Uterus (tissue), 4 donors: ENCODE measurements around the gene HOXC6. TPM values are rescaled to one million over a fixed set of nuclear protein-coding genes. Genes with fewer than 3 reads are reported as not detected.

ENCODE experiments used
- DNase-seq, 2 donors: peaks; one replicate each; pipeline ENCODE4 v3.0.0-alpha.2; 2019 to 2020
- H3K27ac ChIP-seq, 2 donors: fragments of 200-600 bp; sonication (generic); 1 replicate in 1 of 2; 2 replicates in 1 of 2; pipeline ENCODE4 v1.5.1; 2016 to 2018
- H3K27me3 ChIP-seq, 2 donors: fragments of 200-600 bp; sonication (generic); one replicate each; pipeline ENCODE4 v1.5.1; 2018 to 2019; ENCODE audit warnings: control low read depth in 1 of 2
- H3K36me3 ChIP-seq, 2 donors: fragments of 200-600 bp; sonication (generic); one replicate each; pipeline ENCODE4 v1.5.1; 2019; ENCODE audit warnings: control low read depth in 1 of 2
- H3K4me1 ChIP-seq, 2 donors: fragments of 200-600 bp; sonication (generic); one replicate each; pipeline ENCODE4 v1.5.1; 2018 to 2019; ENCODE audit warnings: control low read depth in 1 of 2
- H3K4me3 ChIP-seq, 2 donors: fragments of 200-600 bp; sonication (generic); 1 replicate in 1 of 2; 2 replicates in 1 of 2; pipeline ENCODE4 v1.5.1; 2018 to 2019; ENCODE audit warnings: mild to moderate bottlenecking in 1 of 2
- H3K9me3 ChIP-seq, 2 donors: fragments of 200-600 bp; sonication (generic); one replicate each; pipeline ENCODE4 v1.5.1; 2019; ENCODE audit warnings: control low read depth in 1 of 2
- CTCF ChIP-seq, 4 experiments: fragments of 200-600 bp in 2 of 4; fragments of 450-650 bp in 2 of 4; sonication (generic) in 2 of 4; IDR thresholded peaks; one replicate each; pipeline ENCODE4 v1.5.1; 2016 to 2019; ENCODE audit warnings: antibody characterized with exemption in 4 of 4, mild to moderate bottlenecking in 2 of 4, moderate library complexity in 1 of 4
- POLR2A ChIP-seq, 2 donors: fragments of 450-650 bp; IDR thresholded peaks; one replicate each; pipeline ENCODE4 v1.6.1; 2016; ENCODE audit warnings: antibody characterized with exemption in 2 of 2, mild to moderate bottlenecking in 1 of 2, moderate library complexity in 1 of 2
- intact Hi-C: fragments of 100-400 bp; cut with DNase I; formaldehyde crosslinking; loops from one replicate; pipeline ENCODE4 v1.15.1; 2023; ENCODE audit warnings: low total_unique reads
- total RNA-seq, 4 donors: library from RNA; depleted of rRNA in 3 of 4; stranded (reverse); fragments of >200 nt in 3 of 4; gene quantifications; one replicate each; pipeline versions ENCODE4 v1.1.0 to v1.2.4, GENCODE V29; 2014 to 2023
- donor health status: DM: yes; HTN: yes; CAD: no.

HOXC6 gene
- total RNA-seq, 4 donors from 2014 or later: 1.2 to 20.4 (median 2.1) TPM; not detected in 1

DNA sequence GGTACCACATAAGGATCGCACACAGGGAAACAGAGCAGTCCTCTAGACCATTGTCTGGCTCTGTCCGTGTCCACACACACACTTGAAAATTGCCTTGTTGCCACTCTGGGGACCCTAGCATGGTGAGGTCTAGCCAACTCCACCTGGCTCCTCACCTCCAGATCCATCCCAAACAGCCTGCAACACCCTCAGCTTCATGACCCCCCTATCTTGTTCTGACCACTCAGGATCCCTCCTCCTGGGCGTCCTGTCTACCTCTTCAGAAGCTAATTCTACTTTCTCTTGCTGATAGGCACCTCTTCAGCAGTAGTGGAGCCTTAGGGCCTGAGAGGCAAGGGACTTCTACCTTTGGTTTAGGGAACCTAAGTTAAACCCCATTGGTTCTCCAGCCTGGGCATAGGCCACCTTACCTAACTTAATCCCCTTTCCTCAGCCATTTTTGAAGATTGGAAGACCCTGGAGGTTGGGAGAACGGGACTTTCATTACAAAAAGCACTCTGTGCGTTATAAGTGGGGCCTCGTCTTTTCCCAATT is 3.9 kb downstream of the HOXC6 start:
- TF ChIP-seq POLR2A (IDR thresholded peaks at IDR 0.05) (no peak), CTCF (IDR thresholded peaks at IDR 0.05) (no peak)
- H3K27ac ChIP-seq: no peak overlapping the region
- no peaks in the 10 kb centered on the region for H3K9me3 ChIP-seq
- H3K36me3 ChIP-seq: no peaks in the 10 kb centered on the region
- DNase-seq: no peak
- H3K4me3 ChIP-seq: no peak overlapping the region
- intact Hi-C loops: no loop called here
- H3K4me1 ChIP-seq: no peaks in the 10 kb centered on the region
- H3K27me3 ChIP-seq: peaks cover 0 to 8% of the 10 kb centered on the region in 2 donors

GRCh38 chr12:54032627-54033100 is 4.4 kb downstream of the HOXC6 start, which contains the start of gene HOXC5:
TSS of gene HOXC5 (plus strand) at chr12:54033050. CDS start at chr12:54033123, 73 bp downstream.
- no peak within 1 kb of the TSS for H3K27ac ChIP-seq
- TF ChIP-seq CTCF (IDR thresholded peaks at IDR 0.05) (peak; percentile 77 to 98 (median 89)), POLR2A (IDR thresholded peaks at IDR 0.05) (no peak)
- peak; percentile 62 to 83 for DNase-seq
- H3K27me3 ChIP-seq: peaks cover 0 to 3% of the 10 kb centered on the region in 2 donors
- intact Hi-C loops: no loop called here
- no peaks in the 10 kb centered on the region for H3K36me3 ChIP-seq
- peak within 1 kb of the TSS; percentile 4 to 39 for H3K4me3 ChIP-seq
- no peaks in the 10 kb centered on the region for H3K9me3 ChIP-seq
- H3K4me1 ChIP-seq: no peaks in the 10 kb centered on the region

DNA sequence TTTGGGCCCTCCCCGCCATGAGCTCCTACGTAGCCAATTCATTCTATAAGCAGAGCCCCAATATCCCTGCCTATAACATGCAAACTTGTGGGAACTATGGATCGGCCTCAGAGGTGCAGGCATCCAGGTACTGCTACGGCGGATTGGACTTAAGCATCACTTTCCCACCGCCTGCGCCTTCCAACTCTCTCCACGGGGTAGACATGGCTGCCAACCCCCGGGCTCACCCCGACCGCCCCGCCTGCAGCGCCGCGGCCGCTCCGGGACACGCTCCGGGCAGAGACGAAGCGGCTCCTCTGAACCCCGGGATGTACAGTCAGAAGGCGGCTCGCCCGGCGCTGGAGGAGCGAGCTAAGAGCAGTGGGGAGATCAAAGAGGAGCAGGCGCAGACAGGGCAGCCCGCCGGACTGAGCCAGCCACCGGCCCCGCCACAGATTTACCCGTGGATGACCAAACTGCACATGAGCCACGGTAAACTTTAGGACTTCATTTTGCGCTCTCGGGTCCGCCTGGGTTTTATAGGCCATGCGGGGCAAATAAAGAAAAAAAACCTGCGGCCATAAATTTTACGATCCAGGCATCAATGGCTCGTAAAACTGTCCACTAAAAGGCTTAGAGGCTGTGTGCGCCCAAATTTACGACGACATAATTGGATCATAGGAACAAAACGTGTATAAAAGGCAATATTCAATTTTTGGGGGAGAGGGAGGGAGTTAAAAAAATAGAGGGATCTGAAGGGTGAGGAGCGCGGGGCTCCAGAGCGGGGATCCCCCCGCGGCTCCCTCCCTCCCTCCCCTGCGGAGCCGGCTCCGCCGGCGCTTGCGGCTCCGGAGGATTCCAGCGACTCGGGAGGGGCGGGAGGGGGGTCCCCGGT is 5.1 kb downstream of the HOXC6 start:
- Histone ChIP-seq H3K36me3 (no peaks in the 10 kb centered on the region), H3K27ac (no peak overlapping the region), H3K4me3 (peak overlapping the region; percentile 4 to 39), H3K4me1 (no peaks in the 10 kb centered on the region), H3K27me3 (no peaks in the 10 kb centered on the region), H3K9me3 (no peaks in the 10 kb centered on the region)
- no peak for TF ChIP-seq CTCF (IDR thresholded peaks at IDR 0.05)
- no peak for TF ChIP-seq POLR2A (IDR thresholded peaks at IDR 0.05)
- intact Hi-C loops: no loop called here
- peak in 1 of 2 donors; percentile 58 for DNase-seq

DNA sequence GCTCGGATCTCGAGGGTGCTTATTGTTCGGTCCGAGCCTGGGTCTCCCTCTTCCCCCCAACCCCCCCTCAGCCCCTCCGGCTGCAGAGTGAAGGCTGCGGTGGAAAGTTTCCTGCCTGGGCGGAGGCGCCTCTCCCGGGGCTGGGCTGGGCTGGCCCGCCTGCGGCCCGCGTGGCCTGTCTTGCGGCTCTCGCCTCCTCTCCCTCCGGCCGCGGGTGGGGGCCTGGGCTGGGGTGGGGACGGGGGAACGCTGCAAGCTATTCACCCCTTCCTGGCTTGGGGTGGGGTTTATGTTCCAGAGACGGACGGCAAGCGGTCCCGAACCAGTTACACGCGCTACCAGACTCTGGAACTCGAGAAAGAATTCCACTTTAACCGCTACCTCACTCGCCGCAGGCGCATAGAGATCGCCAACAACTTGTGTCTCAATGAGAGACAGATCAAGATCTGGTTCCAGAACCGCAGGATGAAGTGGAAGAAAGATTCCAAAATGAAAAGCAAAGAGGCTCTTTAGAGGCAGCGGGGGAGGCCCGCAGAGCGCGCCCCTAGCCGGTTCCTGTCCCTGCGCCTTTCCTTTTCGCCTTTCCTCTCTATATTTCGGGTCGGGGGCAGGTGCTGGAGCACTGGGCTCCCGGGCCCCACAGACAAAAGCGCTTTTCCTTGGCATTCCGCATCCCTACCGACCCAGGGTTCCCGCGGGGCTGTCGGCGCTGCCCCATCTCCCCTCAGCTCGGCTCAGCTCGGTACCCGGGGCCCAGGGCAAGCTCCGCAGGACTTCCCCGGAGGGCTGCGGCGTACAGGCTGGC is 5.9 kb downstream of the HOXC6 start:
- intact Hi-C loops: loop anchor here (2.0 kb wide), 1 partner anchor 157 kb away; no protein-coding TSS in a partner anchor
- Histone ChIP-seq H3K4me1 (no peaks in the 10 kb centered on the region), H3K27me3 (no peaks in the 10 kb centered on the region), H3K27ac (no peak overlapping the region), H3K4me3 (peak overlapping the region; percentile 4 to 39), H3K9me3 (no peaks in the 10 kb centered on the region), H3K36me3 (no peaks in the 10 kb centered on the region)
- TF ChIP-seq POLR2A (IDR thresholded peaks at IDR 0.05) (no peak), CTCF (IDR thresholded peaks at IDR 0.05) (no peak)
- no peak for DNase-seq
